ENCODE results near the gene ADAMTS8.

The ADAMTS8 gene

GRCh38 chr11:130423541-130424142 is 4.8 kb downstream of the ADAMTS8 start:
- no peaks in the 10 kb centered on the region for H3K36me3 ChIP-seq (ENCODE audit: insufficient read depth, low read length)
- no peak overlapping the region for H3K4me2 ChIP-seq (ENCODE audit: low read length)
- peaks cover 8% of the 10 kb centered on the region for H3K4me1 ChIP-seq (ENCODE audit: control insufficient read depth, insufficient read depth, low read length)
- H3K9ac ChIP-seq (ENCODE audit: low read depth, low read length) = no peak overlapping the region
- H3K9me3 ChIP-seq (replicated peaks; ENCODE audit: low read length) = no peaks in the 10 kb centered on the region
- peaks cover 94% of the 10 kb centered on the region for H3K27me3 ChIP-seq (ENCODE audit: control insufficient read depth, insufficient read depth, low read length)
- H3K4me3 ChIP-seq (ENCODE audit: low read length) = no peak overlapping the region

- Histone ChIP-seq H3K27me3 (ENCODE audit: control insufficient read depth, insufficient read depth, low read length) (peaks cover 97% of the 10 kb centered on the region), H3K4me1 (ENCODE audit: control insufficient read depth, insufficient read depth, low read length) (peaks cover under 1% of the 10 kb centered on the region), H3K9me3 (replicated peaks; ENCODE audit: low read length) (no peaks in the 10 kb centered on the region), H3K9ac (ENCODE audit: low read depth, low read length) (no peak overlapping the region), H3K36me3 (ENCODE audit: insufficient read depth, low read length) (no peaks in the 10 kb centered on the region), H3K4me3 (ENCODE audit: low read length) (no peak overlapping the region), H3K4me2 (ENCODE audit: low read length) (no peak overlapping the region)
Observed at GRCh38 chr11:130422251-130422995, 6.0 kb downstream of the ADAMTS8 start.

DNA sequence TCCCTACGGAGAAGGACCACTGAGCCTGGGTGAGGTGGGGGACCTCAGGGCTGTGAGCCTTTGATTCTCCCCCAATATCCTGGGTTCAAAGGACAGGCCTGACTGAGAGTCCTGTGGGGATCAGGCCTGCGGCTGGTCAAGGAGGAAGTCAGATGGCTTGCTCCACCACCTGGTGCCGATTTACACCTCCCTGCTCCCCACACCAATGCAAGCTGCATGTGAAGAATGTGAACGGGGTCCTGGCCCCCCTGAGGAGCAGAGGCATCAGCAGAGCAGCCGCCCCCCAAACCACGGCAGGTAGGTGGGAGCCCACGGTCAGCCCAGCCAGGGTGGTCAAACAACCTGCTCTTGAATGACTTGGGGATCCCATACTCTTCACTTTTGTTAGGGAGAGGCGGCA is 6.7 kb downstream of the ADAMTS8 start:
- H3K36me3 ChIP-seq (ENCODE audit: insufficient read depth, low read length) = no peaks in the 10 kb centered on the region
- no peak overlapping the region for H3K4me2 ChIP-seq (ENCODE audit: low read length)
- H3K27me3 ChIP-seq (ENCODE audit: control insufficient read depth, insufficient read depth, low read length) = peaks cover 93% of the 10 kb centered on the region
- no peaks in the 10 kb centered on the region for H3K4me1 ChIP-seq (ENCODE audit: control insufficient read depth, insufficient read depth, low read length)
- no peak overlapping the region for H3K4me3 ChIP-seq (ENCODE audit: low read length)
- no peaks in the 10 kb centered on the region for H3K9me3 ChIP-seq (replicated peaks; ENCODE audit: low read length)
- no peak overlapping the region for H3K9ac ChIP-seq (ENCODE audit: low read depth, low read length)

DNA sequence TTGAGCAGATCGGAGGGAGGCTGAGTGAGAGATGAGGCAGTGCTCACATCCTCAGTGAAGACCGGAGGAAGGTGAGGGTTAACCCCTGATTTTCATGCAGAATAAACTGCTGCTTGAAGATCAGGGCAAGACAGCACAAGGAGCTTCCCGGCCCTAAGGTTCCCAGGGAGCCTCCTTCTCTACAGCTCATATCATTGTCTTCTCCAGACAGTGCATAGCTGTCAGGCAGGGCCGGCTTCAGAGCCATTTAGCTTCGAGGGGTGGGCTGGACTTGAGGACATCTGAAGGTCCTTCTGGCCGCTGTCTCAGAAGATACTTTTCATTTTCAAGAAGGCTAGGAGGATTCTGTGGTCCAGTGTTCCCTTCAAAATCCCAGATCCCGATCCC is 7.2 kb downstream of the ADAMTS8 start:
- no peaks in the 10 kb centered on the region for H3K9me3 ChIP-seq (replicated peaks; ENCODE audit: low read length)
- no peak overlapping the region for H3K4me2 ChIP-seq (ENCODE audit: low read length)
- peaks cover under 1% of the 10 kb centered on the region for H3K4me1 ChIP-seq (ENCODE audit: control insufficient read depth, insufficient read depth, low read length)
- H3K27me3 ChIP-seq (ENCODE audit: control insufficient read depth, insufficient read depth, low read length) = peaks cover 93% of the 10 kb centered on the region
- no peak overlapping the region for H3K4me3 ChIP-seq (ENCODE audit: low read length)
- no peak overlapping the region for H3K9ac ChIP-seq (ENCODE audit: low read depth, low read length)
- no peaks in the 10 kb centered on the region for H3K36me3 ChIP-seq (ENCODE audit: insufficient read depth, low read length)

DNA sequence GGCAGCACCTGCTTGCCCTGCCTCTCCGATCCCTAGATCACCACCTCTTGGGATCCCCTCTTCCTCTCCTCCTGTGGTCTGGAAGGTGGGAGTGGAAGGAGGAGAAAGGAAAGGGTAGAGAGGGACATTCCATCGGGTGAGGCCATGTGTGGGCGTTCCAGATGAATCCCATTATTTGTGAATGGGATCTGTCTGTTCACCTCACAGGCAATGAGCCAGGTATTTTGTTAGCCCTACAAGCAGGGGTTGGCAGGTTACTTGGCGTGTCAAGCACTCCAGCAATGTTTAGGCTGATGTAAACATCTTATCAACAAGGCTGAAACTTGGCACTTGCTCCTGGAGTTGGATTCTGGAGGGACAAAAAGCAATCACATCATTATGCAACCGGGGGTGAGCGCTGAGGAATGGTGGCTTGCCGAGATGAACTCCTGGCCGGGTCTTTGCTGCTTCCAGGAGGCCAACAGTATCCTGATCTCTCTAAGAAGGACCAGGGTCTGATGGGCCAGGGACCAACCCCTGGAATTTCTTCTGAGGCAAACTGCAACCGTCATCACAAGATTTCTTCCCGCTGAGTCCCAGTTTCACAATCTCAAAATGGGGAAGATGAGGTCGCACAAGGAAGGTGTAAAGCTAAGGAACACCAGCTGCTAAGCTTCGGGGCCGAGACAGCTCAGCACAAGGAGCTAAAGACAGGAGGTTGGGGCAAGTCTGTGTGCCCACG is 7.8 kb downstream of the ADAMTS8 start:
- Histone ChIP-seq H3K27me3 (ENCODE audit: control insufficient read depth, insufficient read depth, low read length) (peaks cover 93% of the 10 kb centered on the region), H3K36me3 (ENCODE audit: insufficient read depth, low read length) (no peaks in the 10 kb centered on the region), H3K9ac (ENCODE audit: low read depth, low read length) (no peak overlapping the region), H3K4me3 (ENCODE audit: low read length) (no peak overlapping the region), H3K4me1 (ENCODE audit: control insufficient read depth, insufficient read depth, low read length) (peaks cover 6% of the 10 kb centered on the region), H3K4me2 (ENCODE audit: low read length) (no peak overlapping the region), H3K9me3 (replicated peaks; ENCODE audit: low read length) (no peaks in the 10 kb centered on the region)

- Histone ChIP-seq H3K9me3 (replicated peaks; ENCODE audit: low read length) (no peaks in the 10 kb centered on the region), H3K4me2 (ENCODE audit: low read length) (no peak overlapping the region), H3K36me3 (ENCODE audit: insufficient read depth, low read length) (no peaks in the 10 kb centered on the region), H3K9ac (ENCODE audit: low read depth, low read length) (no peak overlapping the region), H3K4me1 (ENCODE audit: control insufficient read depth, insufficient read depth, low read length) (peaks cover 18% of the 10 kb centered on the region), H3K27me3 (ENCODE audit: control insufficient read depth, insufficient read depth, low read length) (peaks cover 86% of the 10 kb centered on the region), H3K4me3 (ENCODE audit: low read length) (no peak overlapping the region)
Observed at GRCh38 chr11:130418756-130419155, 9.7 kb downstream of the ADAMTS8 start.

DNA sequence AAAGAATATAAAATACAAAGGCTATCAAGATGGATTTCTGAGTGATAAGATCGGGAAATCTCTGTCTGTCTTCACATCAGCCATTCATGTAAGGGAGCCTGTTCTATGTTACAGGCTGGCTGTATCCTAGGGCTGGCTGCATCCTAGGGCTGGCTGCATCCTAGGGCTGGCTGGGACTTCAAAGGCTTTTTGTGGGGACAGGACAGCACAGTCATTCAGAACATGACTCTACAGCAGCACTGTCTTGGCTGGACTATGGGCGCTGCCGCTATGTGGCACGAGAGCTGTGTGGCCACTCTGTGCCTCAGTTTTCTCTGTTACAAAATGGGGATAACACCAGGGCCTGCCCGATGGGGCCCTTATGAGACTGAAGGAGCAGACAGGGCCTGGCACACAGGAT is 10.2 kb downstream of the ADAMTS8 start:
- no peaks in the 10 kb centered on the region for H3K9me3 ChIP-seq (replicated peaks; ENCODE audit: low read length)
- H3K4me3 ChIP-seq (ENCODE audit: low read length) = no peak overlapping the region
- peaks cover 21% of the 10 kb centered on the region for H3K4me1 ChIP-seq (ENCODE audit: control insufficient read depth, insufficient read depth, low read length)
- no peaks in the 10 kb centered on the region for H3K36me3 ChIP-seq (ENCODE audit: insufficient read depth, low read length)
- peaks cover 81% of the 10 kb centered on the region for H3K27me3 ChIP-seq (ENCODE audit: control insufficient read depth, insufficient read depth, low read length)
- no peak overlapping the region for H3K4me2 ChIP-seq (ENCODE audit: low read length)
- no peak overlapping the region for H3K9ac ChIP-seq (ENCODE audit: low read depth, low read length)

DNA sequence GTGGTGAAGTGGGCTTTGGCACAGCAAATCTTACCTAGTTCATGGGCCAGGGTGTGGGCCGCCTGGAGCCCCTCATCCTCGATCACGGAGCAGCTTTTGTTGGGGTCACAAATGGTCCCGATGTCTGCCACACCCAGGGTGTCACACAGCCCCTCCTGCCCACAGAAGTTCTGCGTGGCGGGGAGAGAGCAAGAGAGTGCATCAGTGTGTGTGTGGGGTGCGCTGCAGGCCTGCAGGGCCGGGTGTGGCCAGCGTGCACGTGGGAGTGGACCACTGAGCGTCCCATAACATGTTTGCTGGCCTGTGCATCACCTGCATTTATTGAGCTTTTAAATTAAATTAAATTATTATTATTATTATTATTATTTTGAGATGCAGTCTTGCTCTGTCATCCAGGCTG is 11.5 kb downstream of the ADAMTS8 start:
- peaks cover 26% of the 10 kb centered on the region for H3K4me1 ChIP-seq (ENCODE audit: control insufficient read depth, insufficient read depth, low read length)
- no peak overlapping the region for H3K9ac ChIP-seq (ENCODE audit: low read depth, low read length)
- H3K4me2 ChIP-seq (ENCODE audit: low read length) = no peak overlapping the region
- H3K36me3 ChIP-seq (ENCODE audit: insufficient read depth, low read length) = no peaks in the 10 kb centered on the region
- H3K27me3 ChIP-seq (ENCODE audit: control insufficient read depth, insufficient read depth, low read length) = peaks cover 68% of the 10 kb centered on the region
- no peaks in the 10 kb centered on the region for H3K9me3 ChIP-seq (replicated peaks; ENCODE audit: low read length)
- H3K4me3 ChIP-seq (ENCODE audit: low read length) = no peak overlapping the region

- Histone ChIP-seq H3K9ac (ENCODE audit: low read depth, low read length) (no peak overlapping the region), H3K4me2 (ENCODE audit: low read length) (no peak overlapping the region), H3K4me3 (ENCODE audit: low read length) (no peak overlapping the region), H3K4me1 (ENCODE audit: control insufficient read depth, insufficient read depth, low read length) (peaks cover 26% of the 10 kb centered on the region), H3K36me3 (ENCODE audit: insufficient read depth, low read length) (no peaks in the 10 kb centered on the region), H3K9me3 (replicated peaks; ENCODE audit: low read length) (no peaks in the 10 kb centered on the region), H3K27me3 (ENCODE audit: control insufficient read depth, insufficient read depth, low read length) (peaks cover 68% of the 10 kb centered on the region)
Observed at GRCh38 chr11:130416530-130416882, 11.9 kb downstream of the ADAMTS8 start.

GRCh38 chr11:130415731-130416529 is 12.5 kb downstream of the ADAMTS8 start:
- Histone ChIP-seq H3K27me3 (ENCODE audit: control insufficient read depth, insufficient read depth, low read length) (peaks cover 68% of the 10 kb centered on the region), H3K4me3 (ENCODE audit: low read length) (no peak overlapping the region), H3K36me3 (ENCODE audit: insufficient read depth, low read length) (no peaks in the 10 kb centered on the region), H3K4me1 (ENCODE audit: control insufficient read depth, insufficient read depth, low read length) (peaks cover 32% of the 10 kb centered on the region), H3K4me2 (ENCODE audit: low read length) (peak overlapping the region; percentile 42), H3K9me3 (replicated peaks; ENCODE audit: low read length) (no peaks in the 10 kb centered on the region), H3K9ac (ENCODE audit: low read depth, low read length) (no peak overlapping the region)
